ENCODE data around the gene DPF3.

- TF ChIP-seq GABPA (tag; conservative IDR thresholded peaks at IDR 0.05; ENCODE audit: low read depth) (no peak), JUN (IDR thresholded peaks at IDR 0.05; ENCODE audit: borderline replicate concordance, low read depth, low read length) (no peak), JUN (CRISPR knock-in tag; IDR thresholded peaks at IDR 0.05; ENCODE audit: borderline replicate concordance) (no peak), ZNF143 (CRISPR knock-in tag; IDR thresholded peaks at IDR 0.05) (no peak), POLR2AphosphoS5 (IDR thresholded peaks at IDR 0.05; ENCODE audit: control insufficient read depth, insufficient read depth, low read depth, low read length) (no peak), ZNF274 (IDR thresholded peaks at IDR 0.05; ENCODE audit: borderline replicate concordance, low read depth, low read length) (no peak), RAD21 (CRISPR knock-in tag; conservative IDR thresholded peaks at IDR 0.05 in 1 of 2, IDR thresholded peaks at IDR 0.05 in 1 of 2) (no peak), MEF2A (IDR thresholded peaks at IDR 0.05; ENCODE audit: control insufficient read depth, low read depth, low read length) (peak; percentile 46; the same call in 1 of the 2 replicates), TCF7L2 (IDR thresholded peaks at IDR 0.05; ENCODE audit: low read depth, low read length) (no peak), EGR1 (conservative IDR thresholded peaks at IDR 0.05) (no peak), YY1 (IDR thresholded peaks at IDR 0.05; ENCODE audit: borderline replicate concordance in 1 of 3, control insufficient read depth in 1 of 3, extremely low read depth in 1 of 3, insufficient read depth in 3 of 3, insufficient read length in 1 of 3, insufficient replicate concordance in 2 of 3, low read depth in 1 of 3, low read length in 2 of 3) (no peak), SP1 (CRISPR knock-in tag; IDR thresholded peaks at IDR 0.05) (no peak)
- TF ChIP-seq, protein P1, sequence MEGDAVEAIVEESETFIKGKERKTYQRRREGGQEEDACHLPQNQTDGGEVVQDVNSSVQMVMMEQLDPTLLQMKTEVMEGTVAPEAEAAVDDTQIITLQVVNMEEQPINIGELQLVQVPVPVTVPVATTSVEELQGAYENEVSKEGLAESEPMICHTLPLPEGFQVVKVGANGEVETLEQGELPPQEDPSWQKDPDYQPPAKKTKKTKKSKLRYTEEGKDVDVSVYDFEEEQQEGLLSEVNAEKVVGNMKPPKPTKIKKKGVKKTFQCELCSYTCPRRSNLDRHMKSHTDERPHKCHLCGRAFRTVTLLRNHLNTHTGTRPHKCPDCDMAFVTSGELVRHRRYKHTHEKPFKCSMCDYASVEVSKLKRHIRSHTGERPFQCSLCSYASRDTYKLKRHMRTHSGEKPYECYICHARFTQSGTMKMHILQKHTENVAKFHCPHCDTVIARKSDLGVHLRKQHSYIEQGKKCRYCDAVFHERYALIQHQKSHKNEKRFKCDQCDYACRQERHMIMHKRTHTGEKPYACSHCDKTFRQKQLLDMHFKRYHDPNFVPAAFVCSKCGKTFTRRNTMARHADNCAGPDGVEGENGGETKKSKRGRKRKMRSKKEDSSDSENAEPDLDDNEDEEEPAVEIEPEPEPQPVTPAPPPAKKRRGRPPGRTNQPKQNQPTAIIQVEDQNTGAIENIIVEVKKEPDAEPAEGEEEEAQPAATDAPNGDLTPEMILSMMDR (IDR thresholded peaks at IDR 0.05 in 2 of 3, conservative IDR thresholded peaks at IDR 0.05 in 1 of 3; ENCODE audit: insufficient read depth in 2 of 3, low read depth in 1 of 3, low read length in 3 of 3) = no peak
- TF ChIP-seq, protein P2, sequence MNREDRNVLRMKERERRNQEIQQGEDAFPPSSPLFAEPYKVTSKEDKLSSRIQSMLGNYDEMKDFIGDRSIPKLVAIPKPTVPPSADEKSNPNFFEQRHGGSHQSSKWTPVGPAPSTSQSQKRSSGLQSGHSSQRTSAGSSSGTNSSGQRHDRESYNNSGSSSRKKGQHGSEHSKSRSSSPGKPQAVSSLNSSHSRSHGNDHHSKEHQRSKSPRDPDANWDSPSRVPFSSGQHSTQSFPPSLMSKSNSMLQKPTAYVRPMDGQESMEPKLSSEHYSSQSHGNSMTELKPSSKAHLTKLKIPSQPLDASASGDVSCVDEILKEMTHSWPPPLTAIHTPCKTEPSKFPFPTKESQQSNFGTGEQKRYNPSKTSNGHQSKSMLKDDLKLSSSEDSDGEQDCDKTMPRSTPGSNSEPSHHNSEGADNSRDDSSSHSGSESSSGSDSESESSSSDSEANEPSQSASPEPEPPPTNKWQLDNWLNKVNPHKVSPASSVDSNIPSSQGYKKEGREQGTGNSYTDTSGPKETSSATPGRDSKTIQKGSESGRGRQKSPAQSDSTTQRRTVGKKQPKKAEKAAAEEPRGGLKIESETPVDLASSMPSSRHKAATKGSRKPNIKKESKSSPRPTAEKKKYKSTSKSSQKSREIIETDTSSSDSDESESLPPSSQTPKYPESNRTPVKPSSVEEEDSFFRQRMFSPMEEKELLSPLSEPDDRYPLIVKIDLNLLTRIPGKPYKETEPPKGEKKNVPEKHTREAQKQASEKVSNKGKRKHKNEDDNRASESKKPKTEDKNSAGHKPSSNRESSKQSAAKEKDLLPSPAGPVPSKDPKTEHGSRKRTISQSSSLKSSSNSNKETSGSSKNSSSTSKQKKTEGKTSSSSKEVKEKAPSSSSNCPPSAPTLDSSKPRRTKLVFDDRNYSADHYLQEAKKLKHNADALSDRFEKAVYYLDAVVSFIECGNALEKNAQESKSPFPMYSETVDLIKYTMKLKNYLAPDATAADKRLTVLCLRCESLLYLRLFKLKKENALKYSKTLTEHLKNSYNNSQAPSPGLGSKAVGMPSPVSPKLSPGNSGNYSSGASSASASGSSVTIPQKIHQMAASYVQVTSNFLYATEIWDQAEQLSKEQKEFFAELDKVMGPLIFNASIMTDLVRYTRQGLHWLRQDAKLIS (CRISPR knock-in tag; IDR thresholded peaks at IDR 0.05) = no peak
- TF ChIP-seq, protein P3, sequence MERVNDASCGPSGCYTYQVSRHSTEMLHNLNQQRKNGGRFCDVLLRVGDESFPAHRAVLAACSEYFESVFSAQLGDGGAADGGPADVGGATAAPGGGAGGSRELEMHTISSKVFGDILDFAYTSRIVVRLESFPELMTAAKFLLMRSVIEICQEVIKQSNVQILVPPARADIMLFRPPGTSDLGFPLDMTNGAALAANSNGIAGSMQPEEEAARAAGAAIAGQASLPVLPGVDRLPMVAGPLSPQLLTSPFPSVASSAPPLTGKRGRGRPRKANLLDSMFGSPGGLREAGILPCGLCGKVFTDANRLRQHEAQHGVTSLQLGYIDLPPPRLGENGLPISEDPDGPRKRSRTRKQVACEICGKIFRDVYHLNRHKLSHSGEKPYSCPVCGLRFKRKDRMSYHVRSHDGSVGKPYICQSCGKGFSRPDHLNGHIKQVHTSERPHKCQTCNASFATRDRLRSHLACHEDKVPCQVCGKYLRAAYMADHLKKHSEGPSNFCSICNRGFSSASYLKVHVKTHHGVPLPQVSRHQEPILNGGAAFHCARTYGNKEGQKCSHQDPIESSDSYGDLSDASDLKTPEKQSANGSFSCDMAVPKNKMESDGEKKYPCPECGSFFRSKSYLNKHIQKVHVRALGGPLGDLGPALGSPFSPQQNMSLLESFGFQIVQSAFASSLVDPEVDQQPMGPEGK (CRISPR knock-in tag; IDR thresholded peaks at IDR 0.05; ENCODE audit: borderline replicate concordance) = no peak
Observed at GRCh38 chr14:72617391-72618031, 276.4 kb downstream of the DPF3 start.

Data from K562 (cell line).